Loucy (cell line): ENCODE results near the gene TMEM132C.

Source experiments
- EZH2phosphoT487 ChIP-seq: fragments of 200-600 bp; IDR thresholded peaks from 2 replicates; pipeline ENCODE4 v1.6.1; 2018; ENCODE audit warnings: antibody characterized with exemption, mild to moderate bottlenecking, moderate library complexity, borderline replicate concordance
- TF ChIP-seq, protein P1 (sequence below): fragments of 200-600 bp; sonication (generic); conservative IDR thresholded peaks from 2 replicates; pipeline ENCODE4 v1.5.1; 2014; ENCODE audit warnings: mild to moderate bottlenecking, antibody characterized with exemption, low read length

DNA sequence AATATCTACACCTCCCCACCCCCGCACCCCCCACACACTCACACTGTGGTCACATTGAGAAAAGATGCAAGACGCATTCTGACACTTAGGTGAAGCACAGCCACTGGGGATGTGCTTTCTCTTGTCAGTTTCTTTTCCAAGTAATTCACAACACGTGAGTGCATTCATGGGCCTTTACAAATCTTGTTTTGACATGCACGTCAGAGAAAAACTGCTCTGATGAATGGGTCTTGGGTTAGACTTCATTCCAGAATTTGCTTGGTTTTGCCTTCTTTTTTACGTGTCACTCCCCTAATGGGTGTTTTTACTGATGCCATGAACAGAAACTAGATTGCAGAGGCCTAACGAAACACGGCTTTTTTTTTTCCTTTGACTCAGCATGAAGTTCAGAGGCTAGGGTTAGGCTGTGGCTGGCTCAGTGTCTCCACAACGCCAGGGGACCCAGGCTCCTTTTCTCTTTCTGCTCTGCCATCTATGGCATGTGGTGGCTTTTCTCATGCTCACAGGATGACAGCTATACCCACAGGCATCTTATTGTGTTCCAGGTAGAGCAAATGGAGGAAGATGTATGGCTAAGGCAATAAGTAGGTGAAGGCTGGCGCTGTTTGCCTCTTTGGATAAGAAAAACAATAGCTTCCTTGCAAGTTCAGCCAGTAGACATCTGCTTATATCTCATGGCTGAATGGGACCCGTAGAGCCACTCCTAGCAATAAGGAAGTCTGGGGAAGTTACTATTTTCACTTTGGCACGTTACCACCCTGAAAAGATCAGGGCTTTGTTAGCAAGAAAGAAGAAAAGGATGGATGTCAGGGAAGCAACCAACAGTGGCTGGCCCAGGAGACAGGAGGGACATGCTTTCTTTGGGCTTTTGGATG is 303.5 kb downstream of the TMEM132C start:
- TF ChIP-seq, protein P1, sequence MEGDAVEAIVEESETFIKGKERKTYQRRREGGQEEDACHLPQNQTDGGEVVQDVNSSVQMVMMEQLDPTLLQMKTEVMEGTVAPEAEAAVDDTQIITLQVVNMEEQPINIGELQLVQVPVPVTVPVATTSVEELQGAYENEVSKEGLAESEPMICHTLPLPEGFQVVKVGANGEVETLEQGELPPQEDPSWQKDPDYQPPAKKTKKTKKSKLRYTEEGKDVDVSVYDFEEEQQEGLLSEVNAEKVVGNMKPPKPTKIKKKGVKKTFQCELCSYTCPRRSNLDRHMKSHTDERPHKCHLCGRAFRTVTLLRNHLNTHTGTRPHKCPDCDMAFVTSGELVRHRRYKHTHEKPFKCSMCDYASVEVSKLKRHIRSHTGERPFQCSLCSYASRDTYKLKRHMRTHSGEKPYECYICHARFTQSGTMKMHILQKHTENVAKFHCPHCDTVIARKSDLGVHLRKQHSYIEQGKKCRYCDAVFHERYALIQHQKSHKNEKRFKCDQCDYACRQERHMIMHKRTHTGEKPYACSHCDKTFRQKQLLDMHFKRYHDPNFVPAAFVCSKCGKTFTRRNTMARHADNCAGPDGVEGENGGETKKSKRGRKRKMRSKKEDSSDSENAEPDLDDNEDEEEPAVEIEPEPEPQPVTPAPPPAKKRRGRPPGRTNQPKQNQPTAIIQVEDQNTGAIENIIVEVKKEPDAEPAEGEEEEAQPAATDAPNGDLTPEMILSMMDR: no peak
- TF ChIP-seq EZH2phosphoT487: no peak
